ENCODE results near the gene MLYCD. TPM values are rescaled to one million over a fixed set of nuclear protein-coding genes. Genes with fewer than 3 reads are reported as not detected.

Gene MLYCD
- total RNA-seq, 2 donors from 2014 or later = 19.2 to 29.3 TPM

GRCh38 chr16:83929811-83930555 is 31.1 kb downstream of the MLYCD start:
- no peak for DNase-seq
- no peak overlapping the region for H3K27ac ChIP-seq
- H3K4me3 ChIP-seq = no peak overlapping the region
- WGBS, 2 donors = 85 to 87% methylated on average over 16 to 17 of the region's 17 CpGs
- no peaks in the 10 kb centered on the region for H3K36me3 ChIP-seq (replicated peaks in 1 of 2; ENCODE audit: insufficient read depth in 1 of 2, low read depth in 2 of 2)
- no peaks in the 10 kb centered on the region for H3K9me3 ChIP-seq
- H3K4me1 ChIP-seq = peaks cover 4% of the 10 kb centered on the region
- intact Hi-C loops (cut with DNase I) = no loop called here
- no peak for ATAC-seq
- H3K27me3 ChIP-seq = no peaks in the 10 kb centered on the region
- no peak for TF ChIP-seq CTCF (IDR thresholded peaks at IDR 0.05)
- TF ChIP-seq POLR2A (IDR thresholded peaks at IDR 0.05) = no peak

GRCh38 chr16:83930730-83931500 is 32.0 kb downstream of the MLYCD start:
- H3K4me3 ChIP-seq = no peak overlapping the region
- intact Hi-C loops (cut with DNase I) = no loop called here
- DNase-seq (no peak), ATAC-seq (no peak)
- no peaks in the 10 kb centered on the region for H3K27me3 ChIP-seq
- WGBS, 2 donors = 81 to 100% methylated on average over 1 to 16 of the region's 22 CpGs
- TF ChIP-seq CTCF (IDR thresholded peaks at IDR 0.05) (no peak), POLR2A (IDR thresholded peaks at IDR 0.05) (no peak)
- no peak overlapping the region for H3K27ac ChIP-seq
- no peaks in the 10 kb centered on the region for H3K36me3 ChIP-seq (replicated peaks in 1 of 2; ENCODE audit: insufficient read depth in 1 of 2, low read depth in 2 of 2)
- H3K4me1 ChIP-seq = peaks cover 4% of the 10 kb centered on the region
- no peaks in the 10 kb centered on the region for H3K9me3 ChIP-seq

GRCh38 chr16:83931556-83931955 is 32.6 kb downstream of the MLYCD start:
- H3K27ac ChIP-seq = no peak overlapping the region
- H3K9me3 ChIP-seq = no peaks in the 10 kb centered on the region
- DNase-seq = no peak
- H3K36me3 ChIP-seq (replicated peaks in 1 of 2; ENCODE audit: insufficient read depth in 1 of 2, low read depth in 2 of 2) = no peaks in the 10 kb centered on the region
- ATAC-seq = no peak
- no peaks in the 10 kb centered on the region for H3K4me1 ChIP-seq
- TF ChIP-seq POLR2A (IDR thresholded peaks at IDR 0.05) (no peak), CTCF (IDR thresholded peaks at IDR 0.05) (no peak)
- no peak overlapping the region for H3K4me3 ChIP-seq
- intact Hi-C loops (cut with DNase I) = no loop called here
- no peaks in the 10 kb centered on the region for H3K27me3 ChIP-seq
- WGBS, 2 donors = 88 to 91% methylated on average over 10 to 17 of the region's 17 CpGs

- H3K27ac ChIP-seq = no peak overlapping the region
- WGBS, 2 donors = 88 to 95% methylated on average over 4 to 11 of the region's 11 CpGs
- TF ChIP-seq POLR2A (IDR thresholded peaks at IDR 0.05) = no peak
- TF ChIP-seq CTCF (IDR thresholded peaks at IDR 0.05) = no peak
- DNase-seq (no peak), ATAC-seq (no peak)
- no peaks in the 10 kb centered on the region for H3K36me3 ChIP-seq (replicated peaks in 1 of 2; ENCODE audit: insufficient read depth in 1 of 2, low read depth in 2 of 2)
- H3K9me3 ChIP-seq = no peaks in the 10 kb centered on the region
- intact Hi-C loops (cut with DNase I) = no loop called here
- no peaks in the 10 kb centered on the region for H3K27me3 ChIP-seq
- no peaks in the 10 kb centered on the region for H3K4me1 ChIP-seq
- no peak overlapping the region for H3K4me3 ChIP-seq
Observed at GRCh38 chr16:83932304-83932703, 33.4 kb downstream of the MLYCD start.

Measured in body of pancreas (tissue), 4 donors.